GM21447 (cell line): ENCODE results near the gene CDC37L1.
A peak's percentile ranks its signal among the peaks of the same experiment; 100 is the strongest.

ENCODE experiments used
- ATAC-seq: cut with Tn5 transposase; IDR thresholded peaks from one replicate; pipeline ENCODE4 v1.9.1; 2021; ENCODE audit not compliant: unreplicated experiment

The CDC37L1 gene

DNA sequence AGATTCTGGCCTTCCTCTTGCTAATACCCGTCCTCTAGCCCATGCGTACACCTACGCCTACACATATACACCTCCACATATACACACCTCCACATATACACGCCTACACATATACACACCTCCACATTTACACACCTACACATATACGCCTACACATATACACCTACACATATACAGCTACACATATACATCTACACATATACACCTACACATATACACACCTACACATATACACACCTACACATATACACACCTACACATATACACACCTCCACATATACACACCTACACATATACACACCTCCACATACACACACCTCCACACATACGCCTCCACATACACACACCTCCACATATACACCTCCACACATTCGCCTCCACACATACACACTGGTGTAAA lies 34.5 kb downstream of the CDC37L1 start:
- ATAC-seq: no peak

DNA sequence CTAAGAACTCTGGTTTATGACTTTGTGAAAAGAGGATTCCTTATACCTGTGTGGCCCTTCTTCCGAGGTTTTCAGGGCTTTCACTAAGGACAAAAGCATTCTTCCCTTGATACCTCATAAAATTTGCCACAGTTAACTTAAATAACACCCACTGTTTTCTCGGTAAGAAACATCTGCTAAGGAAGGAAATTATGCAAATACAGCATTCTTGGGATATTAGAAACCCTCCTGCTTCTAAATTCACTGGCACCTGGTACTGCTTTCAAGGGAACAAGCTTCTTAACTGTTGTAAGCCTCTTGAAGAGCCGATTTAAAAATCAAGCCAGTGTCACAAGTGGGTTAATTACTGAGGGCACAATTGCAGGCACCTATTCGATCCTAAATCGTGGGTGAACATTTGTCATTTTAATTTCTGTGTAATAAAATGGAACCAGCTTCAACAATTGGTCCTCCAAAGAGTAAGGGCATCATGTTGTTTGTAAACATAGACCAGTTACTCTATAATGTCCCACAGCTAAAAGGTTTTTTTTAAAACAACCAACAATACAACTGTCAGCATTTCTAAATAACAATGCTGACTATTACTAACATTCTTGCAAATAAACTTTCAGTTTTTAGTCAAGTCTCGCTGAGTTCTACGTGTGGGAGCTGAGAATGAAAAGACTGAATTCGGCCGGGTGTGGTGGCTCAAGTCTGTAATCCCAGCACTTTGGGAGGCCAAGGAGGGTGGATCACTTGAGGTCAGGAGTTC lies 35.1 kb downstream of the CDC37L1 start:
- ATAC-seq: no peak

DNA sequence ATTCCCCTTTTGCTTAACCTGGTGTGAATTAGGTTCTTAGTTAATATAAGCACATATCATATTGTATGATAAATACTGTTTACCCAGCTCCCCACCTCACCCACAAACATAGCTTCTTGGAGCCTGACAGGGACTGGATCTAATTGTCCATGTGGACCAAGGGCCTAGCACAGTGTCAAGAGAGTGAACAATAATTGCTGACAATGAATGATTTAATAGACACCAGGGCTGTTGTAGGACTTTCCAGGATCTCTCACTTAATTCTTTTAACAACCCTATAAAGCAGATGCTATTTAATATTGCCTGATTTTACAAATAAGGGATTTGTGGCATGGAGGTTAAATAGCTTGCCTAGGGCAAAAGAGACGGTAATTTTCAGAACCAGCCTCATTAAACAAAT lies 36.8 kb downstream of the CDC37L1 start:
- ATAC-seq: no peak

DNA sequence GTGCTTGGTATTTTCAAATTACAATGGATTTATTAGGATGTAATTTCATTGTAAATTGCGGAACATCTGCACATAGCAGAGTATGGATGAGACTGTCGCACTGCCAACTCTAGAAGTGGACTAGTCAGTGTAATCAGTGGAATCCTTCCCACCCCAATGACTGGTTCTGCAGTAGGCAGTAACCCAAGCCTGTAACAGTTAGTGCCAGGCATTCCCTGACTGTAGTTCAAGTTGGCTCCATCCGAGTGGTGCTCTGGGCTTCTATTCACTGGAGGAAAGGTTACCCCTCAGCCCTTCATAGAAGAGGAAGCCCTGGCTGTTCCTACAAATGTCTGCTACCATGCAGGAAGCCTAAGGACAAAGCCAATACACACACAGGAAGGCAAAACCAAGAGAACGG lies 38.4 kb downstream of the CDC37L1 start:
- no peak for ATAC-seq

DNA sequence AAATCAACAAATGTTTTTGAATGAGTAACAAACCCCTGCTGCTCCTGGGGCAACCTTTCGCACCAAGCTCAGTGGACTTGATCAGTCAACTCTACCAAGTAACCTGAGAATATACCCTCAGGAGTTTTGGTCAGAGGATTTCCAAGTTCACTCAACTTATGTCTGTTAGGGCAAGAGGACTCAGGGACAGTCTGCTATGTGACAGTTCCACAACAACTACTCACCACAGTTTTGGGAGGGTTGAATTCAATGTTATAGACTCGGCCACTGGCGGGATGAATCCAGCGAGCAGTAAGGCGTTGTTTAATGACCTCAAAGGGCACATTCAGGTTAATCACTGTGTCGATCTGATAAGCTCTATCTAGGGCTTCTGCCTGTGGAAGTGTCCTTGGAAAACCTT lies 39.5 kb downstream of the CDC37L1 start:
- ATAC-seq: no peak

DNA sequence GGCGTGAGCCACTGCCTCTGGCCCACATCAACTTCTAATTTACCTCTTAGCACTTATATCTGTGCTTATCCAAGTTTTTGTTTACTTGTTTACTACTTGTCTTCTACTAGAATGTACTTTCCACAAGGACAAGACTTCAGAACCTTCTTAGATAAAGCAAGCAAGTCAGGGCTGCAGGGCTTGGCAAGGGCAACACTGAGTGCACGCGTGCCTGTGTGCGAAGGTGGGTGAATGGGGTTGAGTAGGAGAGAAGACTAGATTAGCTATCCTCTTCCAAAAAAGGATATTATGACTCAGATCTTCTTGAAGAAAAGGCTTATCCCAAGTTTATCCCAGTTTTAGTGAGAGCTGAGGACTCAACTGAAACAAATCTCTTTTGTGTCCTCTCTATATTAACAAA lies 42.4 kb downstream of the CDC37L1 start:
- no peak for ATAC-seq

DNA sequence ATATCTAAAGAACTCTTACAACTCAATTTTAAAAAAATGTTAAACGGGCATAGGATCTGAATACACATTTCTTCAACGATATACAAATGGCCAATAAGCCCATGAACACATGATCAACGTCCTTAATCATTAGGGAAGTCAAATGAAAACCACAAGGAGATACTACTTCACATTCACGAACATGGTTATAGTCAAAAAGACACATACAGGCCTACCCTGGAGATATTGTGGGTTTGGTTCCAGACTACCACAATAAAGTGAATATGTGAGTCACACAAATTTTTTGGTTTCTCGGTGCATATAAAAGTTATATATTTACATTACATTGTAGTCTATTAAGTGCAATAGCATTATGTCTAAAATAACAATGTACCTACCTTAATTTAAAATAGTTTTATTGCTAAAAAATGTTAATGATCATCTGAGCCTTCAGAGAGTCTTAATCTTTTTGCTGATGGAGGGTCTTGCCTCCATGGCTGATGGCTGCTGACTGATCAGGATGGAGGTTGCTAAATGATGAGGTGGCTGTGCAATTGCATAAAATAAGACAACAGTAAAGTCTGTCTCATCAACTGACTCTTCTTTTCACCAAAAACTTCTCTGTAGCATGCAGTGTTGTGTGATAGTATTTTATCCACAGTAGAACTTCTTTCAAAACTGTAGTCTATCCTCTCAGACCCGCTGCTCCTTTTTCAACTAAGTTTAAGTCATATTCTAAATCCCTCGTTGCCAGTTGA lies 46.5 kb downstream of the CDC37L1 start:
- ATAC-seq: no peak

DNA sequence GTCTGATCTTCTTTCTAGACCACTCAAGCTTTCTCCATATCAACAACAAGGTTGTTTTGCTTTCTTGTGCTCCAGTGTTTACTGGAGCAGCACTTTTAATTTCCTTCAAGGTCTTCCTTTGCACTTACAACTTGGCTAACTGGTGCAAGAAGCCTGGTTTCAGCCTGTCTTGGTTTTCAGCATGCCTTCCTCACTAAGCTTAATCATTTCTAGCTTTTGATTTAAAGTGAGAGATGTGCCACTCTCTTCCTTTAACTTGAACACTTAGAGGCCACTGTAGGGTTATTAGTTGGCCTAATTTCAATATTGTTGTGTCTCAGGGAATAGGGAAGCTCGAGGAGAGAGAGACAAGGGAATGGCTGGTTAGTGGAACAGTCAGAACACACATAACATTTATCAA lies 48.2 kb downstream of the CDC37L1 start:
- ATAC-seq: no peak

DNA sequence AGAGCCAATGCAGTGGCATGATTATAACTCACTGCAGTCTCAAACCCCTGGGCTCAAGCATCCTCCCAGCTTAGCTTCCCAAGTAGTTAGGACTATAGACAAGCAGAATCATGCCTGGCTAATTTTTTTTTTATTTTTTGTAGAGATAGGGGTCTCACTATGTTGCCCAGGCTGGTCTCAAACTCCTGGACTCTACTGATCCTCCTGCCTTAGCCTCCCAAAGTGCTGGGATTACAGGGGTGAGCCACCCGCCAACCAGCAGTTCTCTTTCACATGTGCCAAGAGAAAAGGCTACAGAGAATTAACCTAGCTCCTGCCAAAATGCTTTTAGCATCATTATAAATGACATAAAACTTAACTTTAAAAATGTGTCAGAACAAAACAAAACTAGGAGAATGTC lies 53.5 kb downstream of the CDC37L1 start:
- no peak for ATAC-seq

DNA sequence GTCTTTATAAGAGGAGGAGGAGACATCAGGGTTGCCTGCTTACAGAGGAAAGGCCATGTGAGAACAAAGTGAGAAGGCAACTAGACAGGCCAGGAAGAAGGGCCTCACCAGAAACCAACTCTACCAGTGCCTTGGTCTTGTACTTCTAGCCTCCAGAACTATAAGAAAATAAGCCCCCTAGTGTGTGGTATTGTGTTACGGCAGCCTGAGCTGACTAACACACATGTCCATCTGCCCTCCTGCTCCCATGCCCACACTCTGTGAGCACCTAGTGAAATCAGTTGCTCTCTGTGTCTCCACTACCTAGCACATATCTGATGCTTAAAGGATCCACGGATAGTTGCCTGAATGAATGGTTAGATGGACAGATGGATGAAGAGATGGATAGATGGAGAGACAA lies 54.8 kb downstream of the CDC37L1 start:
- ATAC-seq: no peak

DNA sequence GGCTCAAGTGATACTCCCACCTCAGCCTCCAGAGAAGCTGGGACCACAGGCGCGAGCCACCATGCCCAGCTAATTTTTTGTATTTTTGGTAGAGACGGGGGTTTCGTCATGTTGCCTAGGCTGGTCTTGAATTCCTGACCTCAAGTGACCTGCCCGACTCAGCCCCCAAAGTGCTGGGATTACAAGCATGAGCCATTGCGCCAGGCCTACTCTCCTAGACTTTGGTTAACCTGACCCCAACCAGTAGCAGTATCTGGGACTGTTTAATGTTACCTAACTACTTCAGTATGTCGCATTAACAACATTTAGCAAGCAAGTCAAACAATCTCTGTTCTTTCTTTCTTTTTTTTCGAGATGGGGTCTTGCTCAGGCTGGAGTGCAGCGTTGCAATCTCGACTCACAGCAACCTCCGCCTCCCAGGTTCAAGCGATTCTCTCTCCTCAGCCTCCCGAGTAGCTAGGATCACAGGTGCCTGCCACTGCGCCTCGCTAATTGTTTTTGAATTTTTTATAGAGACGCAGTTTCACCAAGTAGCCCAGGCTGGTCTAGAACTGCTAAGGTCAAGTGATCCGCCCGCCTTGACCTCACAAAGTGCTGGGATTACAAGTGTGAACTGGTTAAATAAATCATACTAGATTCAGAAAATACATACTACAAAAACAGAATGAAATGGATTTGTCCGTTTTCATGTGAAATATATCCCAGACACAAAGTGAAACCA lies 59.7 kb downstream of the CDC37L1 start:
- no peak for ATAC-seq

DNA sequence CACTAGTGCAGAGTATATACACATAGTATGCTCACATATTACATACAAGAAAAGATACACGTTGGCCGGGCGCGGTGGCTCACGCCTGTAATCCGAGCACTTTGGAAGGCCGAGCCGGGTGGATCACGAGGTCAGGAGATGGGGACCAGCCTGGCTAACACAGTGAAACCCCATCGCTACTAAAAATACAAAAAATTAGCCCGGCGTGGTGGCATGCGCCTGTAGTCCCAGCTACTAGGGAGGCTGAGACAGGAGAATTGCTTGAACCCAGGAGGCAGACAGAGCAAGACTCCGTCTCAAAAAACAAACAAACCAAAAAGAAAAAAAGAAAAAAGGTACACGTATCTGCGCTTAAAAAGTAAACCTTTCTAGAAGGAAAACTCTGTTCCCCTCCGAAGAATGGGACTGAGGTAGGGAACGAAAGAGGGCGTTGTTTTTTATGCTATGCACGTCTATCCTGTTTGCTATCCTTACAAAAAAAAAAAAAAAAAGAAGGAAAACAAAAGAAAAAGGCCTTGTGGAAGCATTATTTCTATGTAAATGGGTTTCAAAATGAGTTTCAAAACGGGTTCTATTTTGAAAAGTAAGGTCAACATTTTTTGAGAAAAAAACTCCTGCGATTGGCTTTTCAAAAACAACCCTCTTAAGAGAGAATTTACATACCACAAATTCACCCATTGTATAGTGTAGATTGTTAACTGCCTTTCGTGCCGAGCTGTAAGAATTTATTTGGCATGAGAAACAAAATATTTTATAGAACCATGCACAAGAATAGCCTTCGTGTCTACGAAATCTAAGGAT lies 60.4 kb downstream of the CDC37L1 start:
- no peak for ATAC-seq

DNA sequence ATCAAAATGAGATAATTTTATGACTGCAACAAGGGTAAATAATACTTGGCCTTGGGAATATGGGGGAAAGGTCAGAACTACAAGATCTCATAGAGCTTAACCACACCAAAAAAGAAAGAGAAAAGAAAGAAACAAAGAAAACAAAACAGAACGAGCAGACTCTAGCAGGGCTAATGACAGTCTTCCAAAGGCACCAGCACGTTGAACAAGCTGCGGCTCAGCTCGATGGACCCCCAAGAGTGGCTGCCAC lies 60.9 kb downstream of the CDC37L1 start:
- ATAC-seq: no peak

DNA sequence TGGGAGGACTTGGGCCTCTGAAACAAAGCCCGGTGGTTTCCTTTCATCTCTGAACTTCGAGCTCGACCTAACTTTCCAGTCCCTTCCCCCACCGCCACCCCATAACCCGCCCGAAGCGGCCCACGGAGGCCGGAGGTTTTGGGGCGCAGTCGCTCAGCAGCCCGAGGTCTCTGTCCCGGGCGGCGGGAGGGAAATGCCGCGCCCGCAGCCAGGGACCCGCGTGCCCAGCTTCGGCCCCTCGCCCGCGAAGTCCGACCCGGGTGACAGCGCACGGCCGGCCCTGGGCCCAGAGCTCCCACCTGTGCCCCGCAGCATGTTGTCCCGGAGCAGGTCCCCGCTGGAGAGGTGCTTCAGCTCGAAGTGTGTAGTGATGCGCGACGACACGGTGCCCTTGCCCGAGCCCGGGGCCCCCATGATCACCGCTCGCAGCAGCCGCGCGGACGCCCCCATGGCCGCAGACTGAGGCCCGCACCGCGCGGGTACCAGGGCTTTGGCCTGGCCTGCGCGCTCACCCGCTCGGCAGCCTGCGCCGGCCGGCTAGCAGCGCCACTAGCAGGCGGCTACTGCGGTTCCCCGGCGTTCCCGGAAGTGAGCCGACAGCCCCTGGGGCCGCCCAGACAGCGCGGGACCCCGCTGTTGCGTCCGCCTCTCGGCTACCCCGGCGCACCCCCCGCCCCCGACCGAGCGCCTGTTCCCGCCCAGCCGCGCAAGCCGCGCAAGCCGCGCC lies 61.4 kb downstream of the CDC37L1 start, which contains the start of gene AK3:
Gene AK3 (minus strand): TSS at position 565 of the 727 bp plus-strand sequence. CDS start 115 bp downstream, at position 450.
- ATAC-seq: peak; percentile 79

DNA sequence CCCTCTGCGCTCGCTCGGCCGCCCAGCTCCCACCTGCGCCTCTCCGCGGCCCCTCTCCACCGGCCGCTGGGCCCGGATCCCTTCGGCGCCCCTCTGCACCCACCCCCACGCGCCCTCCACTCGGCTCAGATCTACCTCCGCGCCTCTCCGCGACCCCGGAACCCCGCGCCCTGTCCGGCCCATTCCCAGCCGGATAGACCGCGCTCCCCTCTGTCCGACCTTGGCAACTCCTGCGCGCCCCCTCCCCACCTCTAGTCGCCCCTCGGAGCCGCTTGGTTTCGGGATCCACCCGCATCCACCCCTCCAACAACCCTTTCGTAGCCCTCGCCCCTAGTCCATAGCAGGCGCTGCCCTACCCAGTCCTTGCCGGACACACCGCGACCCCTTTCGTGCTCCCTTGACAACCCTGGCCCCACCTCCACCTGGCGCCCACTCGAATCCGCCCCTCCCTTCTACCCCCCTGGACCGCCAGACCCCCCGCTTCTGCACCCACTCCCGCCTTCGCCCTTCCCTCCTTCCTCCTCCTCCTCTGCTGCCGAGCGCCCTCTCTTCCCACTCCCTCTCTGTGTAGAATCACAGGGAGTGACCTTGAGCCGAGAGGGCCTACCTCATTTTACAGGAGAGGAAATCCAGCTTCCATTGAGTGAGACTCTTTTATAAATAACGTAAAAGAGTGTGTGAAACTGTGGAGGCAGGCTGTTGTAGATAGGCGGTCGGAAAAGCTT lies 62.2 kb downstream of the CDC37L1 start:
- peak; percentile 4 for ATAC-seq

DNA sequence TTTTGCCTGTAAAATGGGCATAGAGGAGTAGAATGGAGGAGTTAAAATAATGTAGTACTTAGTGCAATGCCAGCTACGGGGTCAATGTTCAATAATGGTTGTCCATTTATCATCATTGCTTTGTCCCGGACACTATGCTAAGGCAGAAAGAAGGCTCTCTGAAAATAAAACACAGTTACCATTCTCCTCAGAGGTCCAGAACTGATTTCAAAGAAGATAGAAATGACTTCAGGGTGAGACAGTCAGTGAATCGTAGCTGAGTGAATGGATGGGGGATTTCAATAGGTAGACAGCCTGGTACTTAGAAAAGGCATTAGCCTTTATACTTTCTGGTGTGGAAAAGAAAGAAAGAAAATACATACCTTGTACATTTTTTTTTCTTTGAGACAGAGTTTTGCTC lies 62.9 kb downstream of the CDC37L1 start:
- no peak for ATAC-seq

DNA sequence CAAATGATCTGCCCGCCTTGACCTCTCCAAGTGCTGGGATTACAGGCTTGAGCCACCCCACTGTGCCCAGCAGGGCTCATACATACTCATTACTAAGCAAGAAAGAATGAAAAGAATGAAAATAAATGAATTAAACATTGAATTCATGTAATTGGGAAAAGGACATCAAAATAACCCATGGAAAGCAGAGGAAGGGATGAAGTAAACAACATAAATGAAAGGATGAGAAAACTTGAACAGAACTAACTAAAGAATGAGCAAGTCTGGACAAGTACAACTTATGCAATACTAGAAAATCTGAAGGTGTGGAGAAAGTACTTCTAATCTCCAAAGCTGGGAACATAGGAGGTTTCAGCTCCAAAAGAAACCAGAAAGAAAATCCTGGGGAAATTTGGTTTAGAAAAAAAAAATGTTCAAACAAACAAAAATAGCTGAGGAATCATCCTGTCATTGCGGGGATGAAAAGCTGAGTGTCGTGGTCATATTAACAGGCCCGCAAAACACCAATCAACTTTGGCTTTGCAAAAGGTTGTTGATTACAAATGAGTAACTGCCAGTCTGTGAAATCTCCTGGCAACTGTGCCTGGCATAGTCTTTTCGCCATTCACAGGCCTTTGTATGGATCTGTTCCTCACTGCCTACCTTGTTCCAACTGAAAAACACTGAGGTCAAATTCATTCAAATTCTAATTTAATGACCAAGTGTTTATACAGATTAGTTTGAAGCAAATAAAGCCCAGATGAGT lies 63.9 kb downstream of the CDC37L1 start:
- no peak for ATAC-seq

DNA sequence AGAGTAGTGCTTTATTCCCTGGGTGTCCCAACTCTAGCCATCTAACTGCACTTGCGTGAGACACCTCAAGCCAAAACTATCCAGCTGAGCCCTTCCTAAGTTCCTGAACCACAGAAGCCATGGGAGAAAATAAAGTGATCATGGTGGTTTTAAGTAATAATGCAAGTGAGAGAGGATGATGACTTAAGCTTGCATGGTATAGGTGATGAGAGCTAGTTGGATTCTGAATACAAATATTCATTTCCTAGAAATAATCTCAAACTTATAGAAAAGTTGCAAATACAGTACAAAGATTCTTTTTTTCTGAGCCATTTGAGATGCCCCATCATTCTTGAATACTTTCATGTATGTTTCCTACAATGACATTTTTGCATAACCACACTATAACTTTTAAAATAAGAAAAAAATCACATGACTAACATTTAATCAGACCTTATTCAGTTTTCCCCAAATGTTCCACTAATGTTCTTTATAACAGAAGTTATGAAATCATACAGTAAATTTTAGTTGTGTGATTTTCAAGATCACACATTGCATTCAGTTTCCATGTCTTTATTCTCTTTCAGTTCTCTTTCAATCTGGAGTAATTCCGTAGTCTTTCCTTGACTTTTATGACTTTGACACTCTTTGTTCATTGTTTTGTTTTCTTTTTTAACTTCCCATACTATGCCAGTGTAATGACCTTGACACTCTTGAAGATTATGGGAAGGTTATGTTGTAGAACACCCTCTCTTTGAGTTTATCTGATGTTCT lies 67.1 kb downstream of the CDC37L1 start:
- ATAC-seq: no peak

DNA sequence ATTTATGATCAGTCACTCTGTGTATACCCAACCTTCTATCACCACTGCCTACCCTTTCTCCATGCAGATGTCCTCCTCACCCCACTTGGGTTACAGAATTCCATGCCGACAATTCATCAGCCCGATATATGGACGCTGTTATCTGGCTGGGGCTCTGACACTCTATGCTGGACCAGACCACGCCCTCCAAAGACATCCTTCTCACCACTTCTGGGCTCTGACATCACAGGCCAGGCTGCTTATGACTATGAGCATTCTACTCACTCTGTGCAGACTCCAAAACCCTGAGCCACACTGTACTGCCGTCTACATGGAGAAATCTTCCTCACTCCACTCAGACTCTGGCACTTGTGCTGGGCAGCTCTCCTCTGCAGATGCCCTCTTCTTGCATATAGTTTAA lies 69.2 kb downstream of the CDC37L1 start:
- no peak for ATAC-seq
